Measurements from ENCODE around the gene ASMTL. TPM values are rescaled to one million over a fixed set of nuclear protein-coding genes. Genes with fewer than 3 reads are reported as not detected.
A peak's percentile ranks its signal among the peaks of the same experiment; 100 is the strongest.
"Not testable (repeated sequence)": the region's sequence is repeated elsewhere in the genome, so short reads cannot be mapped to it uniquely, and the experiment has no call there.

Gene ASMTL
- total and polyA plus RNA-seq, 2 of the 13 experiments (the other 11 are each of a cell fraction or from before 2014, with no cell fraction given) = 5.6 to 16.3 TPM

DNA sequence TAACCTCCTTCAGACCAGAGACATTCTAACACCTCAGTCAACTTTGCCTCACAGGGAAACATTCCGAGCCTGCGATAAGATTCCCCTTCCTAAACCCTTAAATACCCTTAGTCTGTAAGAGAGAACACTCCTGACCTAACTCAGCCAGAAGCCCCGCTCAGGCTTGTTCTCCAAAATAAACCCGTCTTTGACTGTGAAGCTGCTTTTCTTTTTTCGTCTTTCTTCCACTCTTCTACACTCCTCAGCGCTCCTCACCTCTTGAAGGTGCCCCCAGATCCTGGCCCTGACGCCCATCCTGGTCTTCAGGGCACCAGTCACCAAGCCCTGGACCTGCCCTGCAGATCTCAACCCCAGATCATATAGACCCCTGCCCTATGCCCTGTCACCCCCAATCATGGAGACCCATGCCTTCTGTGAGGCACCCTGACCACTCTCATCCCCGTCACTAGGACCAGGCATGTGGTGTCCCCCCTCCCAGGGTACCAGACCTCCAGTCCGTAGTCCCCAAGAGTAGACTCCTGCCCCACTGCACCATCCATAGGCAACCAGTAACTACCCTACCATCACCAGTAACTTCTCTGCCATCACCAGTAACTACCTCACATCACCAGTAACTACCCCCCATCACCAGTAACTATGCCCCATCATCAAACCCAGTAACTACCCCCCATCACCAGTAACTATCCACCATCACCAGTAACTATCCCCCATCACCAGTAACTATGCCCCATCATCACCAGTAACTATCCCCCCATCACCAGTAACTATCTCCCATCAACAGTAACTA lies 3.5 kb downstream of the ASMTL start:
- intact Hi-C loops (cut with micrococcal nuclease; ENCODE audit: unreplicated experiment) = no loop called here
- Histone ChIP-seq H3K4me1 (ENCODE audit: insufficient read depth, low read length) (peaks cover 12% of the 10 kb centered on the region), H3K36me3 (replicated peaks in 1 of 2; ENCODE audit: control insufficient read depth in 1 of 2, insufficient read depth in 2 of 2, low read length in 2 of 2) (no peaks in the 10 kb centered on the region; a peak in 1 of 5 replicates), H3K79me2 (ENCODE audit: insufficient read depth, low read length) (peaks cover 14% of the 10 kb centered on the region), H3K27ac (ENCODE audit: extremely low read length, insufficient read depth, low read length) (no peak overlapping the region), H3K27me3 (ENCODE audit: control insufficient read depth in 1 of 2, insufficient read depth in 2 of 2, low read length in 2 of 2) (no peaks in the 10 kb centered on the region; a peak in 1 of 5 replicates), H3K9me3 (ENCODE audit: low read length) (no peaks in the 10 kb centered on the region), H4K20me1 (ENCODE audit: insufficient read depth, low read length) (no peaks in the 10 kb centered on the region), H2AFZ (ENCODE audit: low read length) (no peak overlapping the region), H3K4me3 (replicated peaks in 1 of 3; ENCODE audit: insufficient read depth in 1 of 3, low read depth in 2 of 3, low read length in 3 of 3) (no peak overlapping the region), H3K4me2 (ENCODE audit: low read depth, low read length) (no peak overlapping the region), H3K9ac (ENCODE audit: insufficient read depth, low read depth, low read length) (no peak overlapping the region)
- ATAC-seq (no peak), FAIRE-seq (no peak), DNase-seq (ENCODE audit: low spot score) (no peak)
- BruUV-seq (replicated peaks) = no TSS peak
- TF ChIP-seq ZNF263 (CRISPR knock-in tag; IDR thresholded peaks at IDR 0.05) = no peak
- TF ChIP-seq FOXP1 (IDR thresholded peaks at IDR 0.05) = no peak
- TF ChIP-seq FOXP1 (CRISPR knock-in tag; IDR thresholded peaks at IDR 0.05) = no peak
- no peak for TF ChIP-seq KLF15 (CRISPR knock-in tag; IDR thresholded peaks at IDR 0.05; ENCODE audit: borderline replicate concordance)
- TF ChIP-seq SNAPC2 (CRISPR knock-in tag; IDR thresholded peaks at IDR 0.05) = no peak
- ChIA-PET CTCF (ENCODE audit: low intra/inter-chr PET ratio, low total read pairs) (no interaction called here), POLR2A (no interaction called here)
- 88% methylated on average over 9 of the region's 9 CpGs for WGBS (ENCODE audit: low lambda C conversion rate)
- in situ Hi-C loops (cut with HindIII; ENCODE audit: extremely low pct_ligation_motif_present, low pct_unique_long_range_greater_than_20kb) = no loop called here

DNA sequence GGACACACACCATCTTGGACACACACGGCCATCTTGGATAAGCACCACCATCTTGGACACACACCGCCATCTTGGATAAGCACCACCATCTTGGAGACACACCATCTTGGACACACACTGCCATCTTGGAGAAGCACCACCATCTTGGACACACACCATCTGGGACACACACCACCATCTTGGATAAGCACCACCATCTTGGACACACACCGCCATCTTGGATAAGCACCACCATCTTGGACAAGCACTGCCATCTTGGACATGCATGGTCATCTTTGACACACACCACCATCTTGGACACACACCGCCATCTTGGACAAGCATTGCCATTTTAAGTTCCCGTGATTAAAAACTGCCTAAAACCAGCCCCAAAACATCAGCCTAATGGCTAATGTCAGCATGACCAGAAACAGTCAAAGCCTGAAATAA lies 4.1 kb downstream of the ASMTL start:
- not testable (repeated sequence) for H3K9me3 ChIP-seq (ENCODE audit: low read length)
- 98% methylated on average over 5 of the region's 5 CpGs for WGBS (ENCODE audit: low lambda C conversion rate)

DNA sequence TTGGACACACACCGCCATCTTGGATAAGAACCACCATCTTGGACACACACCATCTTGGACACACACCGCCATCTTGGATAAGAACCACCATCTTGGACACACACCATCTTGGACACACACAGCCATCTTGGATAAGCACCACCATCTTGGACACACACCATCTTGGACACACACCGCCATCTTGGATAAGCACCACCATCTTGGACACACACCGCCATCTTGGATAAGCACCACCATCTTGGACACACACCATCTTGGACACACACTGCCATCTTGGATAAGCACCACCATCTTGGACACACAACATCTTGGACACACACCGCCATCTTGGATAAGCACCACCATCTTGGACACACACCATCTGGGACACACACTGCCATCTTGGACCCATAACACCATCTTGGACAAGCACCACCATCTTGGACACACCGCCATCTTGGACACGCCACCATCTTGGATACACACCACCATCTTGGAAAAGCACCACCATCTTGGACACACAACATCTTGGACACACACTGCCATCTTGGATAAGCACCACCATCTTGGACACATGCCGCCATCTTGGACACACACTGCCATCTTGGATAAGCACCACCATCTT lies 4.6 kb downstream of the ASMTL start:
- POLR2A ChIA-PET; BruUV-seq (replicated peaks); H2AFZ ChIP-seq (ENCODE audit: low read length); H3K27ac ChIP-seq (ENCODE audit: extremely low read length, insufficient read depth, low read length); CTCF ChIA-PET (ENCODE audit: low intra/inter-chr PET ratio, low total read pairs); FAIRE-seq; H3K9ac ChIP-seq (ENCODE audit: insufficient read depth, low read depth, low read length); in situ Hi-C loops (cut with HindIII; ENCODE audit: extremely low pct_ligation_motif_present, low pct_unique_long_range_greater_than_20kb); H3K4me3 ChIP-seq (replicated peaks in 1 of 3; ENCODE audit: insufficient read depth in 1 of 3, low read depth in 2 of 3, low read length in 3 of 3); H3K27me3 ChIP-seq (ENCODE audit: control insufficient read depth in 1 of 2, insufficient read depth in 2 of 2, low read length in 2 of 2); H4K20me1 ChIP-seq (ENCODE audit: insufficient read depth, low read length); intact Hi-C loops (cut with micrococcal nuclease; ENCODE audit: unreplicated experiment); H3K36me3 ChIP-seq (replicated peaks in 1 of 2; ENCODE audit: control insufficient read depth in 1 of 2, insufficient read depth in 2 of 2, low read length in 2 of 2); DNase-seq (ENCODE audit: low spot score); ATAC-seq; H3K4me2 ChIP-seq (ENCODE audit: low read depth, low read length); H3K9me3 ChIP-seq (ENCODE audit: low read length): not testable (repeated sequence)
- 96% methylated on average over 8 of the region's 8 CpGs for WGBS (ENCODE audit: low lambda C conversion rate)
- Histone ChIP-seq H3K79me2 (ENCODE audit: insufficient read depth, low read length) (peaks cover 14% of the 10 kb centered on the region), H3K4me1 (ENCODE audit: insufficient read depth, low read length) (peaks cover 12% of the 10 kb centered on the region)

More for the DNA sequence above, 4.1 kb downstream of the ASMTL start:
- Histone ChIP-seq H3K79me2 (ENCODE audit: insufficient read depth, low read length) (peaks cover 14% of the 10 kb centered on the region), H3K4me1 (ENCODE audit: insufficient read depth, low read length) (peaks cover 12% of the 10 kb centered on the region)
- H3K9ac ChIP-seq (ENCODE audit: insufficient read depth, low read depth, low read length); H3K4me2 ChIP-seq (ENCODE audit: low read depth, low read length); H3K4me3 ChIP-seq (replicated peaks in 1 of 3; ENCODE audit: insufficient read depth in 1 of 3, low read depth in 2 of 3, low read length in 3 of 3); H3K27me3 ChIP-seq (ENCODE audit: control insufficient read depth in 1 of 2, insufficient read depth in 2 of 2, low read length in 2 of 2); H3K36me3 ChIP-seq (replicated peaks in 1 of 2; ENCODE audit: control insufficient read depth in 1 of 2, insufficient read depth in 2 of 2, low read length in 2 of 2); H4K20me1 ChIP-seq (ENCODE audit: insufficient read depth, low read length); intact Hi-C loops (cut with micrococcal nuclease; ENCODE audit: unreplicated experiment); BruUV-seq (replicated peaks); ATAC-seq; FAIRE-seq; H2AFZ ChIP-seq (ENCODE audit: low read length); DNase-seq (ENCODE audit: low spot score); POLR2A ChIA-PET; H3K27ac ChIP-seq (ENCODE audit: extremely low read length, insufficient read depth, low read length); in situ Hi-C loops (cut with HindIII; ENCODE audit: extremely low pct_ligation_motif_present, low pct_unique_long_range_greater_than_20kb); CTCF ChIA-PET (ENCODE audit: low intra/inter-chr PET ratio, low total read pairs): not testable (repeated sequence)
- peak; percentile 37 for TF ChIP-seq YY1 (IDR thresholded peaks at IDR 0.05; ENCODE audit: insufficient read depth, insufficient replicate concordance, low read depth, low read length)
